A549 (cell line): Measurements from ENCODE around the gene SCUBE1. TPM values are rescaled to one million over a fixed set of nuclear protein-coding genes. Genes with fewer than 3 reads are reported as not detected.

Experiments
- ATAC-seq, 2 experiments: fragments of 200-7000 bp in 1 of 2; fragments of >200 bp in 1 of 2; cut with Nextera tagmentation in 1 of 2; cut with Tn5 transposase in 1 of 2; 3 replicates each; pipeline versions ENCODE4 v1.8.0 to v1.9.1; 2018 to 2020; ENCODE audit warnings: mild to moderate bottlenecking in 1 of 2, moderate library complexity in 1 of 2
- CTCF ChIA-PET: fragments of 300-600 bp; sonication (Branson Sonifier 250); formaldehyde crosslinking; extraction: SDS; loops from one replicate; lab custom pipeline; 2021; ENCODE audit warnings: antibody characterized with exemption, inconsistent platforms; lab: Yijun Ruan, JAX
- POLR2A ChIA-PET: fragments of 350-600 bp; formaldehyde crosslinking; extraction: SDS; loops from one replicate; lab custom pipeline; 2021; ENCODE audit warnings: antibody characterized with exemption, inconsistent platforms; lab: Yijun Ruan, JAX
- DNase-seq, 2 experiments: peaks; one replicate each; pipeline versions ENCODE4 v3.0.0 to v3.0.0-alpha.2; 2011 to 2016; ENCODE audit warnings: low read depth in 1 of 2, low spot score in 1 of 2
- FAIRE-seq: peaks from 2 replicates; lab custom pipeline; 2011; peaks lifted over from hg19 to GRCh38; lab: Jason Lieb, UNC
- H3K27ac ChIP-seq, 2 experiments: fragments of >200 bp; sonication (Bioruptor Twin); formaldehyde crosslinking; 3 replicates each; pipeline ENCODE4 v1.5.1; 2016 to 2017
- H3K4me1 ChIP-seq: fragments of >200 bp; sonication (Bioruptor Twin); formaldehyde crosslinking; 3 replicates; pipeline ENCODE4 v1.6.1; 2016
- H3K4me2 ChIP-seq: fragments of >200 bp; sonication (Bioruptor Twin); formaldehyde crosslinking; 3 replicates; pipeline ENCODE4 v1.6.1; 2016
- H3K4me3 ChIP-seq: fragments of >200 bp; sonication (Bioruptor Twin); formaldehyde crosslinking; 3 replicates; pipeline ENCODE4 v1.5.1; 2016
- H3K9me3 ChIP-seq: fragments of >200 bp; sonication (Bioruptor Twin); formaldehyde crosslinking; 3 replicates; pipeline ENCODE4 v1.6.1; 2016
- ATOH8 ChIP-seq: fragments of 250-450 bp; sonication (Bioruptor Pico); IDR thresholded peaks from 2 replicates; pipeline ENCODE4 v1.5.0; 2020; ENCODE audit warnings: low read depth, mild to moderate bottlenecking, moderate library complexity
- BHLHE40 ChIP-seq: IDR thresholded peaks from 2 replicates; pipeline ENCODE4 v1.6.1; 2012; ENCODE audit warnings: low read depth, low read length, inconsistent platforms
- CHD2 ChIP-seq: fragments of 150-350 bp; IDR thresholded peaks from 2 replicates; pipeline ENCODE4 v1.6.1; 2014; ENCODE audit warnings: low read length; ENCODE audit not compliant: partially characterized antibody
- CTCF ChIP-seq: fragments of >200 bp; sonication (Bioruptor Twin); formaldehyde crosslinking; IDR thresholded peaks from 3 replicates; pipeline ENCODE4 v1.5.1; 2016
- EHF ChIP-seq: fragments of 250-450 bp; sonication (Bioruptor Pico); IDR thresholded peaks from 2 replicates; pipeline ENCODE4 v1.5.0; 2020; ENCODE audit warnings: mild to moderate bottlenecking
- EP300 ChIP-seq, 2 experiments: fragments of >200 bp; sonication (Bioruptor Twin); formaldehyde crosslinking; IDR thresholded peaks; 2 replicates in 1 of 2; 3 replicates in 1 of 2; pipeline ENCODE4 v1.6.1; 2016 to 2017
- FOSB ChIP-seq: fragments of 250-450 bp; sonication (Bioruptor Pico); IDR thresholded peaks from 2 replicates; pipeline ENCODE4 v1.5.0; 2020; ENCODE audit warnings: mild to moderate bottlenecking, moderate library complexity
- GATA3 ChIP-seq: IDR thresholded peaks from 2 replicates; pipeline ENCODE4 v1.6.1; 2012; ENCODE audit warnings: borderline replicate concordance
- HDAC2 ChIP-seq: fragments of 200-600 bp; sonication (generic); IDR thresholded peaks from 2 replicates; pipeline ENCODE4 v1.6.1; 2016
- HOXB5 ChIP-seq: fragments of 250-450 bp; sonication (Bioruptor Pico); IDR thresholded peaks from 2 replicates; pipeline ENCODE4 v1.5.0; 2020; ENCODE audit warnings: mild to moderate bottlenecking, moderate library complexity
- KDM1A ChIP-seq: fragments of 200-600 bp; sonication (generic); IDR thresholded peaks from 2 replicates; pipeline ENCODE4 v1.6.1; 2016; ENCODE audit warnings: low read depth, mild to moderate bottlenecking
- NPAS2 ChIP-seq: fragments of 250-450 bp; sonication (Bioruptor Pico); IDR thresholded peaks from 2 replicates; pipeline ENCODE4 v1.8.0; 2022; ENCODE audit warnings: mild to moderate bottlenecking, moderate library complexity, borderline replicate concordance
- NR3C1 ChIP-seq: fragments of >200 bp; sonication (Bioruptor Twin); formaldehyde crosslinking; IDR thresholded peaks from 3 replicates; pipeline ENCODE4 v1.6.1; 2017
- PHF8 ChIP-seq: fragments of 200-600 bp; sonication (generic); IDR thresholded peaks from 2 replicates; pipeline ENCODE4 v1.6.1; 2016; ENCODE audit warnings: low read depth, mild to moderate bottlenecking, antibody characterized with exemption, moderate library complexity, borderline replicate concordance
- POLR2A ChIP-seq: IDR thresholded peaks from 2 replicates; pipeline ENCODE4 v1.6.1; 2012; ENCODE audit warnings: mild to moderate bottlenecking, low read length
- RNF2 ChIP-seq: fragments of 200-600 bp; sonication (generic); IDR thresholded peaks from 2 replicates; pipeline ENCODE4 v1.6.1; 2016; ENCODE audit warnings: low read depth, mild to moderate bottlenecking, antibody characterized with exemption, moderate library complexity, borderline replicate concordance
- SMC3 ChIP-seq: fragments of >200 bp; sonication (Bioruptor Twin); formaldehyde crosslinking; IDR thresholded peaks from 3 replicates; pipeline ENCODE4 v1.6.1; 2018; ENCODE audit warnings: inconsistent platforms
- SREBF2 ChIP-seq: fragments of 450-650 bp; IDR thresholded peaks from 2 replicates; pipeline ENCODE4 v1.6.1; 2014; ENCODE audit warnings: mild to moderate bottlenecking, moderate library complexity
- TFCP2L1 ChIP-seq: fragments of 250-450 bp; sonication (Bioruptor Pico); IDR thresholded peaks from 2 replicates; pipeline ENCODE4 v1.5.0; 2021; ENCODE audit warnings: mild to moderate bottlenecking
- TP53 ChIP-seq: fragments of 250-450 bp; sonication (Bioruptor Pico); IDR thresholded peaks from 2 replicates; pipeline ENCODE4 v1.5.0; 2021; ENCODE audit warnings: mild to moderate bottlenecking, moderate library complexity
- ZC3H11A ChIP-seq: fragments of 450-650 bp; IDR thresholded peaks from 2 replicates; pipeline ENCODE4 v1.6.1; 2014; ENCODE audit warnings: antibody characterized with exemption, mild to moderate bottlenecking
- ZFP36 ChIP-seq: fragments of 450-650 bp; IDR thresholded peaks from 2 replicates; pipeline ENCODE4 v1.6.1; 2014; ENCODE audit warnings: borderline replicate concordance; ENCODE audit not compliant: partially characterized antibody
- WGBS: methylation state at CpG from one replicate; pipeline ENCODE4 v1.1.6; 2017; ENCODE audit errors: missing lambda C conversion rate; 5-methylcytosine and 5-hydroxymethylcytosine counted together
- polyA plus RNA-seq, 4 experiments: library from polyadenylated mRNA; depleted of rRNA in 3 of 4; stranded (reverse); fragments of >200 nt; fragmentation: RNase III in 1 of 4; extraction: RNeasy Plus Mini Kit Qiagen cat#74134 plus additional on column Dnase treatment in 1 of 4; gene quantifications; 2 replicates in 3 of 4; 3 replicates in 1 of 4; pipeline ENCODE4 v1.2.3, GENCODE V29; 2011 to 2017
- TF ChIP-seq, protein P1 (sequence below): IDR thresholded peaks from 2 replicates; pipeline ENCODE4 v1.6.1; 2012
- TF ChIP-seq, protein P2 (sequence below): fragments of 200-600 bp; sonication (generic); IDR thresholded peaks from 2 replicates; pipeline ENCODE4 v1.6.1; 2016; ENCODE audit warnings: antibody characterized with exemption, mild to moderate bottlenecking, moderate library complexity
- TF ChIP-seq, protein P3 (sequence below): IDR thresholded peaks from 2 replicates; pipeline ENCODE4 v1.6.1; 2012

SCUBE1 gene
- polyA plus RNA-seq, 2 of the 4 experiments (the other 2 are of a cell fraction), result 0.01 to 0.12 TPM

GRCh38 chr22:43310311-43310710 is 32.9 kb downstream of the SCUBE1 start:
- FAIRE-seq, result no peak
- POLR2A ChIA-PET, result no interaction called here
- H3K9me3 ChIP-seq, result no peaks in the 10 kb centered on the region
- no peak for ATAC-seq
- WGBS, result 92% methylated on average over 5 of the region's 5 CpGs
- TF ChIP-seq TP53, result no peak
- no peak for TF ChIP-seq RNF2
- TF ChIP-seq BHLHE40, result no peak
- TF ChIP-seq POLR2A, result no peak
- no peak for TF ChIP-seq SREBF2
- no peak for TF ChIP-seq NPAS2
- TF ChIP-seq ATOH8 (CRISPR knock-in tag), result no peak
- TF ChIP-seq, protein P1, sequence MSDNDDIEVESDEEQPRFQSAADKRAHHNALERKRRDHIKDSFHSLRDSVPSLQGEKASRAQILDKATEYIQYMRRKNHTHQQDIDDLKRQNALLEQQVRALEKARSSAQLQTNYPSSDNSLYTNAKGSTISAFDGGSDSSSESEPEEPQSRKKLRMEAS, result no peak
- no peak for TF ChIP-seq HDAC2
- TF ChIP-seq CHD2, result no peak
- no peak for TF ChIP-seq GATA3
- TF ChIP-seq, protein P2, sequence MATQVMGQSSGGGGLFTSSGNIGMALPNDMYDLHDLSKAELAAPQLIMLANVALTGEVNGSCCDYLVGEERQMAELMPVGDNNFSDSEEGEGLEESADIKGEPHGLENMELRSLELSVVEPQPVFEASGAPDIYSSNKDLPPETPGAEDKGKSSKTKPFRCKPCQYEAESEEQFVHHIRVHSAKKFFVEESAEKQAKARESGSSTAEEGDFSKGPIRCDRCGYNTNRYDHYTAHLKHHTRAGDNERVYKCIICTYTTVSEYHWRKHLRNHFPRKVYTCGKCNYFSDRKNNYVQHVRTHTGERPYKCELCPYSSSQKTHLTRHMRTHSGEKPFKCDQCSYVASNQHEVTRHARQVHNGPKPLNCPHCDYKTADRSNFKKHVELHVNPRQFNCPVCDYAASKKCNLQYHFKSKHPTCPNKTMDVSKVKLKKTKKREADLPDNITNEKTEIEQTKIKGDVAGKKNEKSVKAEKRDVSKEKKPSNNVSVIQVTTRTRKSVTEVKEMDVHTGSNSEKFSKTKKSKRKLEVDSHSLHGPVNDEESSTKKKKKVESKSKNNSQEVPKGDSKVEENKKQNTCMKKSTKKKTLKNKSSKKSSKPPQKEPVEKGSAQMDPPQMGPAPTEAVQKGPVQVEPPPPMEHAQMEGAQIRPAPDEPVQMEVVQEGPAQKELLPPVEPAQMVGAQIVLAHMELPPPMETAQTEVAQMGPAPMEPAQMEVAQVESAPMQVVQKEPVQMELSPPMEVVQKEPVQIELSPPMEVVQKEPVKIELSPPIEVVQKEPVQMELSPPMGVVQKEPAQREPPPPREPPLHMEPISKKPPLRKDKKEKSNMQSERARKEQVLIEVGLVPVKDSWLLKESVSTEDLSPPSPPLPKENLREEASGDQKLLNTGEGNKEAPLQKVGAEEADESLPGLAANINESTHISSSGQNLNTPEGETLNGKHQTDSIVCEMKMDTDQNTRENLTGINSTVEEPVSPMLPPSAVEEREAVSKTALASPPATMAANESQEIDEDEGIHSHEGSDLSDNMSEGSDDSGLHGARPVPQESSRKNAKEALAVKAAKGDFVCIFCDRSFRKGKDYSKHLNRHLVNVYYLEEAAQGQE, result no peak
- no peak for TF ChIP-seq FOSB
- no peak for TF ChIP-seq CTCF
- no peak for TF ChIP-seq NR3C1
- TF ChIP-seq PHF8, result no peak
- TF ChIP-seq KDM1A, result no peak
- TF ChIP-seq, protein P3, sequence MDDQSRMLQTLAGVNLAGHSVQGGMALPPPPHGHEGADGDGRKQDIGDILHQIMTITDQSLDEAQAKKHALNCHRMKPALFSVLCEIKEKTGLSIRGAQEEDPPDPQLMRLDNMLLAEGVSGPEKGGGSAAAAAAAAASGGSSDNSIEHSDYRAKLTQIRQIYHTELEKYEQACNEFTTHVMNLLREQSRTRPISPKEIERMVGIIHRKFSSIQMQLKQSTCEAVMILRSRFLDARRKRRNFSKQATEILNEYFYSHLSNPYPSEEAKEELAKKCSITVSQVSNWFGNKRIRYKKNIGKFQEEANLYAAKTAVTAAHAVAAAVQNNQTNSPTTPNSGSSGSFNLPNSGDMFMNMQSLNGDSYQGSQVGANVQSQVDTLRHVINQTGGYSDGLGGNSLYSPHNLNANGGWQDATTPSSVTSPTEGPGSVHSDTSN, result no peak
- no peak for TF ChIP-seq EHF (CRISPR knock-in tag)
- H3K4me3 ChIP-seq, result no peak overlapping the region
- no peak for DNase-seq
- H3K4me1 ChIP-seq, result no peaks in the 10 kb centered on the region
- CTCF ChIA-PET, result no interaction called here
- H3K27ac ChIP-seq, result no peak overlapping the region
- H3K4me2 ChIP-seq, result no peak overlapping the region

DNA sequence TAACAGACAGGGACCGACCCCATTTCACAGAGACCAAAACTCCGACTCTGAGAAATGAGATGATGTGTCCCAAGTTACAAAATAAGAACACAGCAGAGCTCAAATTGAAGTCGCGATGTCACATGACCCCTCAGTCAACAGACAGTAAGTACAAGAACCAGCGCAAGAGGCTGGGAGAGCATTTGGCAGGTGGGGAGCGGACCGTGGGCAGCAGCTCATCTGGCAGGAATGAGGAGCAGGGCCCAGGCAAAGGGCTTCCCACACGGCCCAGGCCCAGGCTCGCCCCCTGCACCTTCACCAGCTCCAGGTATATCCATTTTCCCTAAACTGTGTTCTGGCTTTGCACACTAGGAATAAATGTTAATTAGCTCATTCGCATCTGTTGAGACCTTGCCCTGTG is 34.3 kb downstream of the SCUBE1 start:
- Histone ChIP-seq H3K27ac (no peak overlapping the region), H3K4me3 (no peak overlapping the region), H3K4me2 (no peak overlapping the region), H3K9me3 (no peaks in the 10 kb centered on the region), H3K4me1 (no peaks in the 10 kb centered on the region)
- ATAC-seq, result no peak
- CTCF ChIA-PET, result interaction anchor here (1.1 kb wide), 1 partner anchor 35 kb away, joined by 3 read pairs; no protein-coding TSS in a partner anchor
- FAIRE-seq, result no peak
- DNase-seq, result no peak
- POLR2A ChIA-PET, result no interaction called here
- WGBS, result 78% methylated on average over 10 of the region's 10 CpGs
- TF ChIP-seq ZFP36 (no peak), EP300 (IDR thresholded peaks at IDR 0.05) (no peak), HOXB5 (CRISPR knock-in tag) (no peak), ATOH8 (CRISPR knock-in tag) (no peak), SMC3 (no peak), TFCP2L1 (no peak), SREBF2 (no peak), CTCF (no peak), ZC3H11A (no peak)
